Measurements from ENCODE around the gene IRF4. TPM values are rescaled to one million over a fixed set of nuclear protein-coding genes. Genes with fewer than 3 reads are reported as not detected.
A peak's percentile ranks its signal among the peaks of the same experiment; 100 is the strongest.

Gene IRF4
- total and polyA plus RNA-seq, 2 experiments from 2014 or later: 1.3 to 1.9 TPM

DNA sequence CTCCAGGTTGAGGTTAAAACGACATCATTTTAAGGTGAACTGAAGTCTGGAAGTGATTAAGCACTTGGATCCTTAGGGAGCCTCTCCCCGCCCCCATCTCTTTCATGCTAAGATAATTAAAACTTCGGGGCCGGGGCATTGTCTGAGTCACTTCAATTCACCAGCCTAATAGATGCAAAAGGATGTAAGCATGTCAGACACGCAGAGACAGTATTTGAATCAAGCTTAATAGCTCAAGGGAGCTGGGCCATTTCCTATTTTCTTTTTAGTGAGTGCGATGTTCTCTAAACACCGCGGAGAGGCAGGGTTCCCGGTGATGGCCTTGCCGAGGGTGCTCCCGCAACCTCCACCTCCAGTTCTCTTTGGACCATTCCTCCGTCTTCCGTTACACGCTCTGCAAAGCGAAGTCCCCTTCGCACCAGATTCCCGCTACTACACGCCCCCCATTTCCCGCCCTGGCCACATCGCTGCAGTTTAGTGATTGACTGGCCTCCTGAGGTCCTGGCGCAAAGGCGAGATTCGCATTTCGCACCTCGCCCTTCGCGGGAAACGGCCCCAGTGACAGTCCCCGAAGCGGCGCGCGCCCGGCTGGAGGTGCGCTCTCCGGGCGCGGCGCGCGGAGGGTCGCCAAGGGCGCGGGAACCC lies 516 bp upstream of the IRF4 start:
- Histone ChIP-seq H3K36me3 (ENCODE audit: insufficient read depth) (no peaks in the 10 kb centered on the region), H3K4me1 (ENCODE audit: insufficient read depth) (peaks cover 10% of the 10 kb centered on the region), H3K9me2 (ENCODE audit: insufficient read depth) (no peaks in the 10 kb centered on the region), H3K79me2 (replicated peaks; ENCODE audit: insufficient read depth) (no peaks in the 10 kb centered on the region), H3K4me2 (peak overlapping the region; percentile 92), H3K4me3 (peak overlapping the region; percentile 72), H3F3A (replicated peaks; ENCODE audit: low read depth) (no peaks in the 10 kb centered on the region), H4K20me1 (replicated peaks; ENCODE audit: insufficient read depth) (no peaks in the 10 kb centered on the region; the same call in 1 of the 2 replicates), H2AFZ (peak overlapping the region; percentile 78; the same call in 1 of the 2 replicates), H3K27ac (ENCODE audit: low read depth) (no peak overlapping the region), H3K27me3 (ENCODE audit: insufficient read depth) (peaks cover 75% of the 10 kb centered on the region)
- H3K4me3 Mint-ChIP-seq: peak overlapping the region; percentile 78
- peaks cover 64% of the 10 kb centered on the region for H3K27me3 Mint-ChIP-seq (ENCODE audit: insufficient read depth, low read depth, poor library complexity)
- DNase-seq (ENCODE audit: low spot score) (peak; percentile 77), ATAC-seq (peak; percentile 9)
- peaks cover 4% of the 10 kb centered on the region; the same call in 1 of the 3 replicates for H3K36me3 Mint-ChIP-seq (ENCODE audit: low read depth)
- peaks cover 4% of the 10 kb centered on the region; the same call in 2 of the 3 replicates for H3K9me3 Mint-ChIP-seq
- peaks cover 7% of the 10 kb centered on the region for H3K4me1 Mint-ChIP-seq
- TF ChIP-seq STAT1 (IDR thresholded peaks at IDR 0.05; ENCODE audit: unreplicated experiment) (no peak), JUNB (IDR thresholded peaks at IDR 0.05; ENCODE audit: unreplicated experiment) (no peak), EZH2 (IDR thresholded peaks at IDR 0.05; ENCODE audit: low read depth, unreplicated experiment) (peak; percentile 64), EZH2phosphoT487 (IDR thresholded peaks at IDR 0.05; ENCODE audit: unreplicated experiment) (no peak)
- TF ChIP-seq, protein P1, sequence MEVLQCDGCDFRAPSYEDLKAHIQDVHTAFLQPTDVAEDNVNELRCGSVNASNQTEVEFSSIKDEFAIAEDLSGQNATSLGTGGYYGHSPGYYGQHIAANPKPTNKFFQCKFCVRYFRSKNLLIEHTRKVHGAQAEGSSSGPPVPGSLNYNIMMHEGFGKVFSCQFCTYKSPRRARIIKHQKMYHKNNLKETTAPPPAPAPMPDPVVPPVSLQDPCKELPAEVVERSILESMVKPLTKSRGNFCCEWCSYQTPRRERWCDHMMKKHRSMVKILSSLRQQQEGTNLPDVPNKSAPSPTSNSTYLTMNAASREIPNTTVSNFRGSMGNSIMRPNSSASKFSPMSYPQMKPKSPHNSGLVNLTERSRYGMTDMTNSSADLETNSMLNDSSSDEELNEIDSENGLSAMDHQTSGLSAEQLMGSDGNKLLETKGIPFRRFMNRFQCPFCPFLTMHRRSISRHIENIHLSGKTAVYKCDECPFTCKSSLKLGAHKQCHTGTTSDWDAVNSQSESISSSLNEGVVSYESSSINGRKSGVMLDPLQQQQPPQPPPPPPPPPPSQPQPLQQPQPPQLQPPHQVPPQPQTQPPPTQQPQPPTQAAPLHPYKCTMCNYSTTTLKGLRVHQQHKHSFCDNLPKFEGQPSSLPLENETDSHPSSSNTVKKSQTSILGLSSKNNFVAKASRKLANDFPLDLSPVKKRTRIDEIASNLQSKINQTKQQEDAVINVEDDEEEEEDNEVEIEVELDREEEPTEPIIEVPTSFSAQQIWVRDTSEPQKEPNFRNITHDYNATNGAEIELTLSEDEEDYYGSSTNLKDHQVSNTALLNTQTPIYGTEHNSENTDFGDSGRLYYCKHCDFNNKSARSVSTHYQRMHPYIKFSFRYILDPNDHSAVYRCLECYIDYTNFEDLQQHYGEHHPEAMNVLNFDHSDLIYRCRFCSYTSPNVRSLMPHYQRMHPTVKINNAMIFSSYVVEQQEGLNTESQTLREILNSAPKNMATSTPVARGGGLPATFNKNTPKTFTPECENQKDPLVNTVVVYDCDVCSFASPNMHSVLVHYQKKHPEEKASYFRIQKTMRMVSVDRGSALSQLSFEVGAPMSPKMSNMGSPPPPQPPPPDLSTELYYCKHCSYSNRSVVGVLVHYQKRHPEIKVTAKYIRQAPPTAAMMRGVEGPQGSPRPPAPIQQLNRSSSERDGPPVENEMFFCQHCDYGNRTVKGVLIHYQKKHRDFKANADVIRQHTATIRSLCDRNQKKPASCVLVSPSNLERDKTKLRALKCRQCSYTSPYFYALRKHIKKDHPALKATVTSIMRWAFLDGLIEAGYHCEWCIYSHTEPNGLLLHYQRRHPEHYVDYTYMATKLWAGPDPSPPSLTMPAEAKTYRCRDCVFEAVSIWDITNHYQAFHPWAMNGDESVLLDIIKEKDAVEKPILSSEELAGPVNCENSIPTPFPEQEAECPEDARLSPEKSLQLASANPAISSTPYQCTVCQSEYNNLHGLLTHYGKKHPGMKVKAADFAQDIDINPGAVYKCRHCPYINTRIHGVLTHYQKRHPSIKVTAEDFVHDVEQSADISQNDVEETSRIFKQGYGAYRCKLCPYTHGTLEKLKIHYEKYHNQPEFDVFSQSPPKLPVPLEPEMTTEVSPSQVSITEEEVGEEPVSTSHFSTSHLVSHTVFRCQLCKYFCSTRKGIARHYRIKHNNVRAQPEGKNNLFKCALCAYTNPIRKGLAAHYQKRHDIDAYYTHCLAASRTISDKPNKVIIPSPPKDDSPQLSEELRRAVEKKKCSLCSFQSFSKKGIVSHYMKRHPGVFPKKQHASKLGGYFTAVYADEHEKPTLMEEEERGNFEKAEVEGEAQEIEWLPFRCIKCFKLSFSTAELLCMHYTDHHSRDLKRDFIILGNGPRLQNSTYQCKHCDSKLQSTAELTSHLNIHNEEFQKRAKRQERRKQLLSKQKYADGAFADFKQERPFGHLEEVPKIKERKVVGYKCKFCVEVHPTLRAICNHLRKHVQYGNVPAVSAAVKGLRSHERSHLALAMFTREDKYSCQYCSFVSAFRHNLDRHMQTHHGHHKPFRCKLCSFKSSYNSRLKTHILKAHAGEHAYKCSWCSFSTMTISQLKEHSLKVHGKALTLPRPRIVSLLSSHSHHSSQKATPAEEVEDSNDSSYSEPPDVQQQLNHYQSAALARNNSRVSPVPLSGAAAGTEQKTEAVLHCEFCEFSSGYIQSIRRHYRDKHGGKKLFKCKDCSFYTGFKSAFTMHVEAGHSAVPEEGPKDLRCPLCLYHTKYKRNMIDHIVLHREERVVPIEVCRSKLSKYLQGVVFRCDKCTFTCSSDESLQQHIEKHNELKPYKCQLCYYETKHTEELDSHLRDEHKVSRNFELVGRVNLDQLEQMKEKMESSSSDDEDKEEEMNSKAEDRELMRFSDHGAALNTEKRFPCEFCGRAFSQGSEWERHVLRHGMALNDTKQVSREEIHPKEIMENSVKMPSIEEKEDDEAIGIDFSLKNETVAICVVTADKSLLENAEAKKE (CRISPR knock-in tag; IDR thresholded peaks at IDR 0.05): no peak
- no peak overlapping the region for H3K27ac Mint-ChIP-seq

All from GM23338 (cell line).